ENCODE measurements around the gene CYYR1. TPM values are rescaled to one million over a fixed set of nuclear protein-coding genes. Genes with fewer than 3 reads are reported as not detected.

The CYYR1 gene
- total and polyA plus RNA-seq, 2 donors (not counting 3 experiments of a cell fraction or from before 2014, with no cell fraction given) = 13.2 to 25.7 TPM

- Histone ChIP-seq H3K36me3 (ENCODE audit: control insufficient read depth in 2 of 2, extremely low read depth in 1 of 2, insufficient read depth in 2 of 2, low read length in 2 of 2) (no peaks in the 10 kb centered on the region), H3K9me3 (replicated peaks; ENCODE audit: control insufficient read depth, insufficient read depth, low read length) (no peaks in the 10 kb centered on the region), H3K79me2 (ENCODE audit: control insufficient read depth, insufficient read depth, low read length) (no peaks in the 10 kb centered on the region), H3K4me2 (ENCODE audit: insufficient read depth, low read length) (no peak overlapping the region), H3K27ac (ENCODE audit: insufficient read depth, low read depth, low read length) (no peak overlapping the region), H3K4me1 (ENCODE audit: control insufficient read depth, extremely low read depth, insufficient read depth, low read length) (no peaks in the 10 kb centered on the region), H3K9ac (replicated peaks; ENCODE audit: extremely low read depth, insufficient read depth, low read length) (no peak overlapping the region), H3K9me1 (replicated peaks; ENCODE audit: control insufficient read depth, extremely low read depth, insufficient read depth, low read length) (no peaks in the 10 kb centered on the region), H3K4me3 (replicated peaks in 1 of 3; ENCODE audit: insufficient read depth in 1 of 3, low read depth in 1 of 3, low read length in 3 of 3) (no peak overlapping the region), H3K27me3 (ENCODE audit: control insufficient read depth in 2 of 2, insufficient read depth in 2 of 2, low read length in 2 of 2) (no peaks in the 10 kb centered on the region), H4K20me1 (replicated peaks; ENCODE audit: control insufficient read depth, extremely low read depth, insufficient read depth, low read length) (no peaks in the 10 kb centered on the region), H2AFZ (ENCODE audit: low read depth, low read length) (no peak overlapping the region)
- FAIRE-seq (no peak), DNase-seq (ENCODE audit: low read depth, low spot score) (no peak)
- intact Hi-C loops (cut with micrococcal nuclease) = no loop called here
- no peak for TF ChIP-seq EZH2 (IDR thresholded peaks at IDR 0.05; ENCODE audit: borderline replicate concordance, low read depth, low read length, severe bottlenecking)
- TF ChIP-seq FOS (IDR thresholded peaks at IDR 0.05; ENCODE audit: borderline replicate concordance, insufficient read depth, low read length) = no peak
- no peak for TF ChIP-seq MAX (IDR thresholded peaks at IDR 0.05; ENCODE audit: insufficient read depth, insufficient read length)
- no peak for TF ChIP-seq POLR2AphosphoS5 (IDR thresholded peaks at IDR 0.05; ENCODE audit: insufficient read depth, low read depth, low read length)
- no peak for TF ChIP-seq GATA2 (IDR thresholded peaks at IDR 0.05; ENCODE audit: insufficient read depth, insufficient read length, low read depth, low read length)
- TF ChIP-seq POLR2A (IDR thresholded peaks at IDR 0.05; ENCODE audit: low read depth, low read length) = no peak
- TF ChIP-seq JUN (IDR thresholded peaks at IDR 0.05; ENCODE audit: borderline replicate concordance, insufficient read depth, insufficient read length, low read depth) = no peak
- TF ChIP-seq, protein P1, sequence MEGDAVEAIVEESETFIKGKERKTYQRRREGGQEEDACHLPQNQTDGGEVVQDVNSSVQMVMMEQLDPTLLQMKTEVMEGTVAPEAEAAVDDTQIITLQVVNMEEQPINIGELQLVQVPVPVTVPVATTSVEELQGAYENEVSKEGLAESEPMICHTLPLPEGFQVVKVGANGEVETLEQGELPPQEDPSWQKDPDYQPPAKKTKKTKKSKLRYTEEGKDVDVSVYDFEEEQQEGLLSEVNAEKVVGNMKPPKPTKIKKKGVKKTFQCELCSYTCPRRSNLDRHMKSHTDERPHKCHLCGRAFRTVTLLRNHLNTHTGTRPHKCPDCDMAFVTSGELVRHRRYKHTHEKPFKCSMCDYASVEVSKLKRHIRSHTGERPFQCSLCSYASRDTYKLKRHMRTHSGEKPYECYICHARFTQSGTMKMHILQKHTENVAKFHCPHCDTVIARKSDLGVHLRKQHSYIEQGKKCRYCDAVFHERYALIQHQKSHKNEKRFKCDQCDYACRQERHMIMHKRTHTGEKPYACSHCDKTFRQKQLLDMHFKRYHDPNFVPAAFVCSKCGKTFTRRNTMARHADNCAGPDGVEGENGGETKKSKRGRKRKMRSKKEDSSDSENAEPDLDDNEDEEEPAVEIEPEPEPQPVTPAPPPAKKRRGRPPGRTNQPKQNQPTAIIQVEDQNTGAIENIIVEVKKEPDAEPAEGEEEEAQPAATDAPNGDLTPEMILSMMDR (IDR thresholded peaks at IDR 0.05; ENCODE audit: extremely low read depth in 1 of 2, insufficient read depth in 1 of 2, low read depth in 1 of 2, low read length in 2 of 2) = no peak
- TF ChIP-seq MYC (IDR thresholded peaks at IDR 0.05; ENCODE audit: low read depth, low read length) = no peak
- POLR2A ChIA-PET = no interaction called here
- BruUV-seq (replicated peaks) = no TSS peak
- dilution Hi-C loops (cut with MboI; ENCODE audit: extremely low pct_ligation_motif_present, low sequenced_read_pairs) = no loop called here
- CTCF ChIA-PET = interaction anchor here (1.1 kb wide), 1 partner anchor 12 kb away, joined by 4 read pairs; no protein-coding TSS in a partner anchor
Observed at GRCh38 chr21:26539566-26539965, 33.5 kb downstream of the CYYR1 start.

Data from endothelial cell of umbilical vein (primary cell).